Activated CD8-positive, alpha-beta memory T cell treated with anti-CD3 and anti-CD28 coated beads, Interleukin-2, amount 50 U/mL, for 48 hours (primary cell): ENCODE measurements around the gene FBXL4.

Source experiments
- DNase-seq: peaks from one replicate; pipeline ENCODE4 v3.0.0-alpha.2; 2020

Gene FBXL4

DNA sequence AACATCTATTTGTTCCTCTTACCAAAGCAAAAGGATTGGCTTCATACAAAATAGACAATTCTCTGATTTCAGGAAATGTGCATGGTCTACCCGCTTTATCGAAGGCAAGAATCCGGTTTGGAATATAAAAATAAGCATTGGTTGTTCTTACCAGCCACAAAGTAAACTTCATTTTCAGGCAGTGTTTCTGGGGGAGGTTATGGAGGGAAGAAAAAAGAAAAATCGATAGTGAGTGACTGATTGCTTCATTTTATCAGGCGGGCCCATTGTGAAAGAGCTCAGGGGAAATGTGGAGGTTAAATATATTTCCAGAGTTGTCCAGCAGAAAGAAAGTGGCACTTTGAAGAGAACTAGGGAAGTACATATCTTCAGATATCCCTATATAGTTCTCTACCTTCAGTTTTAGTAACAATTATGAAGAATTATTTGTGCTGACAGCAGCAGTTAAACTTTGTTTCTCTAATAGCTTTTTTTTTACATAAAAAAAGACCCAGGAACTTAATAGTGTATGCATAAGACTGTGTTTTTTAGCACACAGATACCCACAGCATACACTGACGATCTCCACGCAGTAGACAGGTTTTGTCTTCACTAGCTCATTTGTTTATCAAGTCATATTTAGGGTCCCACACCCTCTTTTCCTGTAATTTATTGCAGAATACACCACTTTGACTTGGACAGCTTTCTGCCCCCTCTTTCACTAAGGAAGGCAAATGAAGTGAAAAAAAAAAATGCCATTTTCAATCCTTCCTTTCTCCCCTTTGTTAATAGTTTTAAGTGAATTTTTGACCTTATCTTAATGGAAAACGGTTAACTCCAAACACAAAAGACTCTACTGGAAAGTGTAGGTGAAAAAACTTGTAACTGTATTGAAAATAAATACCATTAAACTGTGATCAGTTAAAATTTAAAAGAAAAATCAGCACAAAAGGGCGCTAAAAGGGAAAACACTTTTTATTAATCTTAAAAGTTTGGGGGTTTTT is 110.5 kb downstream of the FBXL4 start:
- no peak for DNase-seq

- DNase-seq, result no peak
Observed at GRCh38 chr6:98836025-98836961, 111.5 kb downstream of the FBXL4 start.

DNA sequence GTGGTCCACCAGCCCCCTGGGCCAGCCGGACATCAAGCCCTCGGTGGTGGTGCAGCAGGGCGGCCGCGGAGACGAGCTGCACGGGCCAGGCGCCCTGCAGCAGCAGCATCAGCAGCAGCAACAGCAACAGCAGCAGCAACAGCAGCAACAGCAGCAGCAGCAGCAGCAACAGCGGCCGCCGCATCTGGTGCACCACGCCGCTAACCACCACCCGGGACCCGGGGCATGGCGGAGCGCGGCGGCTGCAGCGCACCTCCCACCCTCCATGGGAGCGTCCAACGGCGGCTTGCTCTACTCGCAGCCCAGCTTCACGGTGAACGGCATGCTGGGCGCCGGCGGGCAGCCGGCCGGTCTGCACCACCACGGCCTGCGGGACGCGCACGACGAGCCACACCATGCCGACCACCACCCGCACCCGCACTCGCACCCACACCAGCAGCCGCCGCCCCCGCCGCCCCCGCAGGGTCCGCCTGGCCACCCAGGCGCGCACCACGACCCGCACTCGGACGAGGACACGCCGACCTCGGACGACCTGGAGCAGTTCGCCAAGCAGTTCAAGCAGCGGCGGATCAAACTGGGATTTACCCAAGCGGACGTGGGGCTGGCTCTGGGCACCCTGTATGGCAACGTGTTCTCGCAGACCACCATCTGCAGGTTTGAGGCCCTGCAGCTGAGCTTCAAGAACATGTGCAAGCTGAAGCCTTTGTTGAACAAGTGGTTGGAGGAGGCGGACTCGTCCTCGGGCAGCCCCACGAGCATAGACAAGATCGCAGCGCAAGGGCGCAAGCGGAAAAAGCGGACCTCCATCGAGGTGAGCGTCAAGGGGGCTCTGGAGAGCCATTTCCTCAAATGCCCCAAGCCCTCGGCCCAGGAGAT is 112.4 kb downstream of the FBXL4 start:
- DNase-seq, result peak; percentile 54

GRCh38 chr6:98834060-98835031 is 113.4 kb downstream of the FBXL4 start, which contains the start of gene POU3F2:
Gene POU3F2, plus strand, starts transcription at chr6:98834574. Its CDS starts 300 bp downstream, at chr6:98834874.
- DNase-seq, result peak; percentile 77

DNA sequence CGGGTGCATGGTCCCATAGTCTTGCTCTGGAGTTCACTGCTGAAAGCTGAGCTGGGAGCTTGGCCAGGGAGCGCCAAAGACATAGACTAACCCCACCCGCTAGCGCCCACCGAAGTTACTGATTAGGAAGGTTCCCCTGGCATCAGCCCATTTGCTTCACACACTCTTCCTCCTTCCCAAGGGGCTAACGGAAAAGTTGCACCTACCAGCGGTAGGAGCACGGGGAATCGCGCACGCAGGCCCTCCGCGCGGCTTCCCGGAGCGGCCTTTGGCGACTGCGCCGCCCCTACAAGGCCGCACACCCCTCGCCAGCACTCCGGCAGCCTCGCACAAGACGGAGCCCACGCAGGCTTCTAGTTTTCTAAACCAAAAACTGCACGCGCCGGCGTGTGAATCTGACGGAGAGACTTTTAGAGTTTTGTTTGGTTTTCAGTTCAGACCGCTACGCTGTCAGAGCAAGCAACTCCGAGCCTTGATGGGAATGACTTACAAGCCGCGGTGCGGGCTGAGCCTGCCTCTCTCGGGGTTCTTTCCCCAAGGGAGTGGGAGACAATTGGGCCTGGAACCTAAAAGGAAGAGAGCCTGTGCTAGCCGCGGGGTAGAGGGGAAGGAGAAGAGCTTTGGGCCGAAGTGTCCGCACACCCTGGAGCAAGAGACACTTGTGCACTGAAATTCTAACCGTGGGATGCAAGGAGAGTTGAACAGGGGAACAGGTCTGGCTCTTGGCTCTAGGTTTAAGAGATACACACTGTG is 114.3 kb downstream of the FBXL4 start:
- peak; percentile 65 for DNase-seq

DNA sequence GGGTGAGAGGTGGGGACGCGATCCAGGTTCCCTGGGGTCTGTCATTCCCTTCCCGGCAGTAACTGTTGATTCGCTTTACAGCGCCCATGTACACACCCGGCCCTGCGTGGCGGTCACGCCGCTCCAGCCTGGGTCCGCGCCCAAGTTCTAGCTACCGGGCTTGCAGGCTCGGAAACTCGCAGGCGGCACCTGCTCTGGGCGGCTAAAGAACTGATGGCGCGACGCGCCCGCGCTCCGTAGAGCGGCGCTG is 114.8 kb downstream of the FBXL4 start:
- peak; percentile 66 for DNase-seq

DNA sequence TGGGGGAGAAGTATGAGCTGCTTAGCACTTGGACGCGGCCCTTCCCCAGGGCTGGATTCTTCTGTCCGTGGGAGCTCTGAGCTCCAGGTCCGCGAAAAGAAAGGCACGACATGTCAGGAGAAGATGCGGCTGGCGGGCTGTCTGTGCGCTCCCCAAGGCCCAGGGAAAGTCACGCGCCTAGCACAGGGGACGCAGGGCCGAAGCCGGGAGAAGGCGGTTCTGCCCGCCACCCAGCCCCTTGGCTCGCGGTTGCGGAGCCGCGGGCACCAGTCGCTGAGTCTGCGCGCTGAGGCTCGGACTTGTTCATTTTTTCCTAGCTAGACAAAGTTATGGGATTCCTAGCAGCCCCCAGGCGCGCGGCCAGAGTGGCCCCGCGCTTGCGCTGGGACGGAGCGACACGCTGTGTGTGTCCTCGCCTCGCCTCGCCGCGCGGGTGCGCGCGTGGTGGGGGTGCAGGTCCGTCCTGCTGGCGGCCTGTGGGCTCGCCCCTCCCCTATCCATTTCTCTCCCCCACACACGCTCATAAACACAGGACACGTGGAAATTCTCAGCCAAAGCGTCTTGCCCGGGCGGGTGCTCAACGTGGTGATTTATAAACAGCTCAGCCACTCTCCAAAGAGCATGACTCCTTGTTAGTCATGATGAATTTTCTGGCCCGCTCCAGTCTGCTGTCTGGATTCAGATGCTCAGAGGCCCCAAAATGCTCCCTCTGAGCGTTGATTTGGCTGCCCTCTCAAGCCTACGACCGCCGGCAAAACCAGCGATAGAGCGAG is 115.3 kb downstream of the FBXL4 start:
- DNase-seq, result no peak

DNA sequence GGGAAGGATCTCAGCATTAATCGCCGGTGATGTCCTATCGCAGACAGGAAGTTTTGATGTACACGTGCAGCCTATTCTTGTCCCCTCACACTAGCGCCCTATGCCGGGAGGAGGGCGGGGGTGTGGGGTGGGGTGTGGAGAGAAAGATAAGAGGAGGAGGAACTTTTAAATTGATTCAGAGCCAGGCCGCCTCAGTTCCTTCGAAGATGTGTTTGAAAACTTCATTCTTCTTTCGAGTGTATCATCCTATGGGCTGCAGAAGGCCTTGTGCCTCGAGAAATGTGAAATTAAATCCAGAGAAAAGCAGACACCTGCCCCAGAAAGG is 115.8 kb downstream of the FBXL4 start:
- DNase-seq, result no peak

DNA sequence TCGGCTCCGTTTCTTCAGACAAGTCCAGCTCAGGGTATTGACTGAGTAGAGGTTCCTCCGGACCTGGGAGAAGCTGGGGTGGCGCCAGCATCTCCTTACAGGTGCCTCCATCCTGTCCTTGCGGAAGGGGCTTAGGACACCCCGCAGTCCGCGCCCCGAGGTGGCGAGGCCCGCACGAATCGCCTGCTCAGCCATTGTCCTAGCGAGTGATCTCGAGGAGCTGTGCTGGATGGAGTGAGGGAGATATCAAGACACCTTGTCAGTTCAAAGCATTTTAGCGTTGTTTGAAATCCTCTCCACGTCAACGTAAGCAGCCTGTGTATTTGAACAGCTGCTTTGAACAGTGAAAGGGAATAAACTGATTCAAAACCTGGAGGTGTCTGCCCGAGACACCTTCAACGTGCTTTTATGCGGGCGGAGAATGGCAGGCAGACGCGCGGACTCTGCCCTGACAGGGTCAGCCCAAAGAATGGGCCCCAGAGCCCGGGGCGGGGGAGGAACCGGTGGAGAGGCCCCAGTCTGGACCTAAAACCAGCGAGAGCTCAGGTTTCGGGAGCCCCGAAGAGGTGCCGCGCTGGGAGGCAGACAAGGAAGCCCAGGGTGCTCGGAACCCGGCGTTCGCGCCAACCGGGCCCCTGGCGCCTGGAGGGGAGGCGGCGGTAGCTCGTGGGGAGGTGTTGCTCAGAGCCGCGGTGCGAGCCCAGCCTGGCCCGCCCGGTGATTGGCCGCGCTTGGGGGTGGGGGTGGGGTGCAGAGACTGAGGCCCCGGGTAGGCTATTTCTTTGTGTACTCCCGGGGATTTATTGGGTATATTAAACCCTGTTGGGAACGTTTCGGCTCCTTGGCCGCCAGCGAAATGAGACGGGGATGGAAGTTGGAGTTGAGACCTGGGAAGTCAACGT is 116.4 kb downstream of the FBXL4 start:
- DNase-seq, result peak; percentile 60

DNA sequence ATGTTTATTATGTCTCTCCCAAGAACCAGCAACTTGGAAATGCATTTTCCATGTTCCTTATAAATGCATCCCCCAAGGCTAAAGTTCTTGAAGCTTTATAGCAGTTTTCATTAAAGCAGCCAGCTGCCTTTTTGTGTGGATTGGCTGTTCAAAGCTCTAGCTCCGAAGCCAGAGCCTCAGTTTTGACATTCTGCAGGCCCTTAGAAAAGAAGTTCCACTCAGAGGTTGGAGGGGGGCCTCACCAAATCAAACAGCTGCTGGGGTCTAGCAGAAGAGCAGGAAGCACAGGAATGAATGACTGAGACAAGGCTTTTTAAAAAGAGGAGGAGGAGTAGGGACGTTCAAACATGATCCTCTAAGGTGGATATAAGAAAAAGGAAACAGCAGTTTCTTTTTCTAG is 117.6 kb downstream of the FBXL4 start:
- DNase-seq, result no peak

DNA sequence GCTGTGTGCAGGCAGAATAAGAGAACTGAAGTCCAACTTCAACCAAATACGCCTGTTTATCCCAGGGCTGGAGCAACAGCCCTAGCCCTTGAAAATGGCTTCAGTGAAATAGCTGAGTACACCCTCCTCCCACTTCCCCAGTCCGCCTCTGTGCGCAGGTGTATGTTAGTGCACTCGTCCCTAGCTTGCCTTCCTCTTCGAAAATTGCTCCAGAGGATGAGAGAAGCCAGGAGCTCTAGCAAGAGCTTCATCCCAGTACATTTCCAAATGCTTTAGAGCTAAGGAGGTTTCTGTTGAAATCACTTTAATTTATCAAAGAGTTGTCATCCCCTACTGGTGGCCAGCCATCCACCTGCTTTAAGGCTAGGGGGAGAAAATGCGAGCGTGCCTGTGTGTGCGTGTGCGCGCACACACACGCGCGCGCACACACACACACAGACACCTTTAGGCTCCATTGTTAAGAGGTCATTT is 118.8 kb downstream of the FBXL4 start:
- DNase-seq, result no peak

- DNase-seq, result no peak
Observed at GRCh38 chr6:98828211-98828788, 119.4 kb downstream of the FBXL4 start.

- DNase-seq, result no peak
Observed at GRCh38 chr6:98827295-98828159, 120.2 kb downstream of the FBXL4 start.

DNA sequence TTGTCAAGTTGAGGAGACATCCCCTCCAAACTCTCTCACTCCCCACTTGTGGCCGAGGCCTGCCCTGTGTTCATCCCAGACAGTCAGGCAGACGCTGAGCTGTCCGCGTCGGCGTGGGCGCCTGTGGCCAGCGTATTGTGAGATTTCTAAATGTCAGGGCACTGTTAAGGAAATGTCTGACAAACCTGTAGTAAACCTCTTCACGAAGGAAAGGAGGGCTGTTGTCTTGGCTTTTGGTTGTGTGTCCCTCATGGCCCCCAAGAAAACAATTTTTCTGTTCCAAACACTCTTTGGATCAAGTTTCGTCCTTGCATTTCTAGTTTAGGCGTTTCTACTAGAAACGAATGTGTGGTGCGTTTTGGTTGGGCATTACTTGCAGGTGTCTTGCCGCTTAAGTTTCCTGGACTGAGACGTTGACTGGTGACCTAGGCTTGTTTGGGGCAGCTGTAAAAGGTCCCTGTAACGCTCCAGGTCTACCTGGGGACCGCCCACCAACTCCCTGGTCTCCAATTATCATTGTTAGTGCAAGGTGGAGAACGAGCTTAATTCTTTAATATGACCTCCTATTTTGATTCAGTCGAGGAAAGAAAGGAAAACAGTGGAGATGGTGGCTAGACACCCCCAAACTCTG is 122.0 kb downstream of the FBXL4 start:
- DNase-seq, result no peak

- DNase-seq, result no peak
Observed at GRCh38 chr6:98824902-98825599, 122.7 kb downstream of the FBXL4 start.
